HepG2 (cell line): ENCODE results near the gene ANKRD17. TPM values are rescaled to one million over a fixed set of nuclear protein-coding genes. Genes with fewer than 3 reads are reported as not detected.

Experiments used
- BORCS8-MEF2B ChIP-seq: sonication (generic); formaldehyde crosslinking; IDR thresholded peaks from 2 replicates; pipeline ENCODE4 v1.8.0; 2022; ENCODE audit warnings: mild to moderate bottlenecking, missing genetic modification reagents
- CREB1 ChIP-seq, 2 experiments: fragments of 450-650 bp in 1 of 2; IDR thresholded peaks; 2 replicates each; pipeline ENCODE4 v1.6.1; 2016 to 2017; ENCODE audit warnings: control low read depth in 1 of 2, mild to moderate bottlenecking in 1 of 2, missing compliant biosample characterization in 1 of 2, missing genetic modification characterization in 1 of 2
- FOXM1 ChIP-seq: sonication (generic); formaldehyde crosslinking; IDR thresholded peaks from 2 replicates; pipeline ENCODE4 v1.5.0; 2020; ENCODE audit warnings: missing genetic modification reagents
- HNRNPUL1 ChIP-seq: fragments of 200-400 bp; formaldehyde crosslinking; IDR thresholded peaks from 2 replicates; pipeline ENCODE4 v1.6.1; 2017; ENCODE audit warnings: low read depth, mild to moderate bottlenecking, low read length, moderate library complexity
- NFE2 ChIP-seq: sonication (generic); formaldehyde crosslinking; IDR thresholded peaks from 2 replicates; pipeline ENCODE4 v1.4.0; 2020; ENCODE audit warnings: missing genetic modification reagents
- NR1H2 ChIP-seq: sonication (generic); formaldehyde crosslinking; IDR thresholded peaks from 2 replicates; pipeline ENCODE4 v1.8.1; 2022; ENCODE audit warnings: low read depth, missing genetic modification reagents, borderline replicate concordance
- NR2F6 ChIP-seq, 2 experiments: IDR thresholded peaks; 2 replicates each; pipeline ENCODE4 v1.6.1; 2016; ENCODE audit warnings: antibody characterized with exemption in 1 of 2, mild to moderate bottlenecking in 1 of 2
- PHF8 ChIP-seq: sonication (generic); formaldehyde crosslinking; IDR thresholded peaks from 2 replicates; pipeline ENCODE4 v1.5.0; 2020; ENCODE audit warnings: missing genetic modification reagents
- SP5 ChIP-seq: IDR thresholded peaks from 2 replicates; pipeline ENCODE4 v1.6.1; 2016; ENCODE audit warnings: low read depth, borderline replicate concordance
- TCF7L2 ChIP-seq: IDR thresholded peaks from 2 replicates; pipeline ENCODE4 v1.6.1; 2011; ENCODE audit warnings: mild to moderate bottlenecking, low read depth, low read length, moderate library complexity
- YEATS2 ChIP-seq: sonication (generic); formaldehyde crosslinking; IDR thresholded peaks from 2 replicates; pipeline ENCODE4 v1.4.0; 2020; ENCODE audit warnings: missing genetic modification reagents, borderline replicate concordance
- ZFP36L2 ChIP-seq: sonication (generic); formaldehyde crosslinking; IDR thresholded peaks from 2 replicates; pipeline ENCODE4 v1.4.0; 2020; ENCODE audit warnings: missing genetic modification reagents
- ZFYVE20 ChIP-seq: sonication (generic); formaldehyde crosslinking; IDR thresholded peaks from 2 replicates; pipeline ENCODE4 v1.8.0; 2023; ENCODE audit warnings: low read depth, mild to moderate bottlenecking, moderate library complexity, missing genetic modification reagents, borderline replicate concordance
- ZKSCAN8 ChIP-seq: IDR thresholded peaks from 2 replicates; pipeline ENCODE4 v1.6.1; 2016; ENCODE audit warnings: borderline replicate concordance, missing genetic modification reagents, missing compliant biosample characterization
- ZNF138 ChIP-seq: sonication (generic); formaldehyde crosslinking; IDR thresholded peaks from 2 replicates; pipeline ENCODE4 v1.5.0; 2020; ENCODE audit warnings: mild to moderate bottlenecking, low read depth, missing genetic modification reagents
- ZNF232 ChIP-seq: sonication (generic); formaldehyde crosslinking; IDR thresholded peaks from 2 replicates; pipeline ENCODE4 v1.4.0; 2020; ENCODE audit warnings: missing genetic modification reagents, borderline replicate concordance
- ZNF24 ChIP-seq: fragments of 450-650 bp; IDR thresholded peaks from 2 replicates; pipeline ENCODE4 v1.6.1; 2017; ENCODE audit warnings: antibody characterized with exemption, mild to moderate bottlenecking
- ZNF451 ChIP-seq: sonication (generic); formaldehyde crosslinking; IDR thresholded peaks from 2 replicates; pipeline ENCODE4 v1.5.0; 2020; ENCODE audit warnings: mild to moderate bottlenecking, missing genetic modification reagents
- ZNF558 ChIP-seq: sonication (generic); formaldehyde crosslinking; IDR thresholded peaks from 2 replicates; pipeline ENCODE4 v1.9.0; 2022; ENCODE audit warnings: mild to moderate bottlenecking, missing genetic modification reagents, borderline replicate concordance
- ZNF562 ChIP-seq: sonication (generic); formaldehyde crosslinking; IDR thresholded peaks from 2 replicates; pipeline ENCODE4 v1.8.0; 2022; ENCODE audit warnings: missing genetic modification reagents, borderline replicate concordance
- ZNF7 ChIP-seq: IDR thresholded peaks from 2 replicates; pipeline ENCODE4 v1.6.1; 2016; ENCODE audit warnings: missing biosample characterization, missing genetic modification reagents
- ZNF782 ChIP-seq: sonication (generic); formaldehyde crosslinking; IDR thresholded peaks from 2 replicates; pipeline ENCODE4 v1.4.0; 2020; ENCODE audit warnings: missing genetic modification reagents, mild to moderate bottlenecking, borderline replicate concordance
- ZNF839 ChIP-seq: sonication (generic); formaldehyde crosslinking; IDR thresholded peaks from 2 replicates; pipeline ENCODE4 v1.4.0; 2020; ENCODE audit warnings: missing genetic modification reagents, mild to moderate bottlenecking, borderline replicate concordance
- polyA plus RNA-seq, 8 experiments: library from polyadenylated mRNA; depleted of rRNA in 3 of 8; stranded (reverse) in 7 of 8; unstranded in 1 of 8; fragments of >200 nt; fragmentation: Illumina TruSeq in 4 of 8; extraction: Trizol in 4 of 8; gene quantifications; 2 replicates each; pipeline versions ENCODE4 v1.2.1 to v1.2.3, GENCODE V29; 2011 to 2016; ENCODE audit warnings: low read depth in 4 of 8, missing spikeins in 1 of 8, mixed read lengths in 1 of 8; ENCODE audit not compliant: insufficient read depth in 1 of 8
- total RNA-seq, 5 experiments: library from RNA; depleted of rRNA; stranded (reverse); fragments of >200 nt; fragmentation: Illumina TruSeq; extraction: Trizol; gene quantifications; 2 replicates each; pipeline ENCODE4 v1.2.3, GENCODE V29; 2016; ENCODE audit warnings: low read depth in 1 of 5
- TF ChIP-seq, protein P1 (sequence below): sonication (generic); formaldehyde crosslinking; IDR thresholded peaks from 2 replicates; pipeline ENCODE4 v1.4.0; 2020; ENCODE audit warnings: missing genetic modification reagents
- TF ChIP-seq, protein P2 (sequence below): sonication (generic); formaldehyde crosslinking; IDR thresholded peaks from 2 replicates; pipeline ENCODE4 v1.4.0; 2020; ENCODE audit warnings: missing genetic modification reagents
- TF ChIP-seq, protein P3 (sequence below): sonication (generic); formaldehyde crosslinking; IDR thresholded peaks from 2 replicates; pipeline ENCODE4 v1.4.0; 2020; ENCODE audit warnings: missing genetic modification reagents

The ANKRD17 gene
- total and polyA plus RNA-seq, 2 of the 13 experiments (the other 11 are each of a cell fraction or from before 2014, with no cell fraction given) = 55.7 to 61.1 TPM

DNA sequence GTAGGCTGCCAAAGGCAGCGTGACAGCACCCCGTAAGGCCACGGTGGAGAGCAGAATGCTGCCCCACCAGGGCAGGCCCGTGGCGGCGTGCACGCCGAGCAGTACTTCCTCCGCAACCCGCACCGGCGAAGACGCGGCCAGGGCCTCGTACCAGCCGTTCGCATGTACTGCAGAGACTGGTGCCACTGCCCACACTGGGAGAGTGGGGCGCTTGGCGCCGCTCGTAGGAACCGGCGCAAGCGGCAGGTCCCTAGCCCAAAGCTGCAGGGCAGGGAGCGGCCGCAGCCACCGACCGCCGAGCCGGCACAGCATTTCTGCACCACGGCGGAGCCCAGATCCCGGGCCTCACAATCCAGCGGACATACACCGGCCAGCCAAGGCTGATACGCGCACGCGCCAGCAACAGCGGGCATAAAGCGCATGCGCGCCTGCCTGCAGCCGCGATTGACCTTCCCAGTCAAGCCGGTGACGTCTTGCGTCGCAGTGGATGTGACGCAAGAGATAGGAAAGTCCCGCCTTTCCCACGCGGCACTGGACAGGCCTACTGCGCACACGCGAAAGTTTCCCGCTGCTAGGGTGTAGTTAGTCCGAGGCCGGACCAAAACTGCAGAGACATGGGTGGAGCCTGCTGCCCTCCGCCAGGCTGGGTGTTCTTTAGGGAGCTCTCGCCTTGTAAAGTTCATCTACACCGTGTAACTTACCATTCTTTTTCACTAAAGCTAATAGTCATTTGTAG, 189.1 kb downstream of the ANKRD17 start, which contains the start of gene COX18 (continued):
- TF ChIP-seq NFE2 (no peak), ZNF7 (CRISPR knock-in tag) (no peak), ZFP36L2 (CRISPR knock-in tag) (no peak), ZNF24 (no peak), CREB1 (IDR thresholded peaks at IDR 0.05) (peak; percentile 97), CREB1 (CRISPR knock-in tag; IDR thresholded peaks at IDR 0.05) (peak; percentile 99), ZNF232 (0 out of 2 replicates have a peak, but pooled peaks have one; percentile 86), ZNF839 (CRISPR knock-in tag) (peak; percentile 93), ZNF451 (CRISPR knock-in tag) (peak; percentile 61; the same call in 1 of the 2 replicates), ZNF782 (peak; percentile 81), TCF7L2 (no peak), ZFYVE20 (no peak), ZKSCAN8 (CRISPR knock-in tag) (0 out of 2 replicates have a peak, but pooled peaks have one; percentile 18), NR2F6 (IDR thresholded peaks at IDR 0.05) (0 out of 2 replicates have a peak, but pooled peaks have one; percentile 20), NR2F6 (CRISPR knock-in tag; IDR thresholded peaks at IDR 0.05) (peak; percentile 68), ZNF558 (CRISPR knock-in tag) (no peak; the same call in 1 of the 2 replicates), ZNF138 (CRISPR knock-in tag) (0 out of 2 replicates have a peak, but pooled peaks have one; percentile 75), SP5 (CRISPR knock-in tag) (peak; percentile 63), BORCS8-MEF2B (peak; percentile 83), PHF8 (CRISPR knock-in tag) (peak; percentile 98), NR1H2 (CRISPR knock-in tag) (no peak), FOXM1 (CRISPR knock-in tag) (no peak), HNRNPUL1 (no peak), ZNF562 (CRISPR knock-in tag) (0 out of 2 replicates have a peak, but pooled peaks have one; percentile 16), YEATS2 (CRISPR knock-in tag) (peak; percentile 89)
- TF ChIP-seq, protein P1, sequence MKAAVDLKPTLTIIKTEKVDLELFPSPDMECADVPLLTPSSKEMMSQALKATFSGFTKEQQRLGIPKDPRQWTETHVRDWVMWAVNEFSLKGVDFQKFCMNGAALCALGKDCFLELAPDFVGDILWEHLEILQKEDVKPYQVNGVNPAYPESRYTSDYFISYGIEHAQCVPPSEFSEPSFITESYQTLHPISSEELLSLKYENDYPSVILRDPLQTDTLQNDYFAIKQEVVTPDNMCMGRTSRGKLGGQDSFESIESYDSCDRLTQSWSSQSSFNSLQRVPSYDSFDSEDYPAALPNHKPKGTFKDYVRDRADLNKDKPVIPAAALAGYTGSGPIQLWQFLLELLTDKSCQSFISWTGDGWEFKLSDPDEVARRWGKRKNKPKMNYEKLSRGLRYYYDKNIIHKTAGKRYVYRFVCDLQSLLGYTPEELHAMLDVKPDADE (CRISPR knock-in tag) = no peak
- TF ChIP-seq, protein P2, sequence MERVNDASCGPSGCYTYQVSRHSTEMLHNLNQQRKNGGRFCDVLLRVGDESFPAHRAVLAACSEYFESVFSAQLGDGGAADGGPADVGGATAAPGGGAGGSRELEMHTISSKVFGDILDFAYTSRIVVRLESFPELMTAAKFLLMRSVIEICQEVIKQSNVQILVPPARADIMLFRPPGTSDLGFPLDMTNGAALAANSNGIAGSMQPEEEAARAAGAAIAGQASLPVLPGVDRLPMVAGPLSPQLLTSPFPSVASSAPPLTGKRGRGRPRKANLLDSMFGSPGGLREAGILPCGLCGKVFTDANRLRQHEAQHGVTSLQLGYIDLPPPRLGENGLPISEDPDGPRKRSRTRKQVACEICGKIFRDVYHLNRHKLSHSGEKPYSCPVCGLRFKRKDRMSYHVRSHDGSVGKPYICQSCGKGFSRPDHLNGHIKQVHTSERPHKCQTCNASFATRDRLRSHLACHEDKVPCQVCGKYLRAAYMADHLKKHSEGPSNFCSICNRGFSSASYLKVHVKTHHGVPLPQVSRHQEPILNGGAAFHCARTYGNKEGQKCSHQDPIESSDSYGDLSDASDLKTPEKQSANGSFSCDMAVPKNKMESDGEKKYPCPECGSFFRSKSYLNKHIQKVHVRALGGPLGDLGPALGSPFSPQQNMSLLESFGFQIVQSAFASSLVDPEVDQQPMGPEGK (CRISPR knock-in tag) = no peak
- TF ChIP-seq, protein P3, sequence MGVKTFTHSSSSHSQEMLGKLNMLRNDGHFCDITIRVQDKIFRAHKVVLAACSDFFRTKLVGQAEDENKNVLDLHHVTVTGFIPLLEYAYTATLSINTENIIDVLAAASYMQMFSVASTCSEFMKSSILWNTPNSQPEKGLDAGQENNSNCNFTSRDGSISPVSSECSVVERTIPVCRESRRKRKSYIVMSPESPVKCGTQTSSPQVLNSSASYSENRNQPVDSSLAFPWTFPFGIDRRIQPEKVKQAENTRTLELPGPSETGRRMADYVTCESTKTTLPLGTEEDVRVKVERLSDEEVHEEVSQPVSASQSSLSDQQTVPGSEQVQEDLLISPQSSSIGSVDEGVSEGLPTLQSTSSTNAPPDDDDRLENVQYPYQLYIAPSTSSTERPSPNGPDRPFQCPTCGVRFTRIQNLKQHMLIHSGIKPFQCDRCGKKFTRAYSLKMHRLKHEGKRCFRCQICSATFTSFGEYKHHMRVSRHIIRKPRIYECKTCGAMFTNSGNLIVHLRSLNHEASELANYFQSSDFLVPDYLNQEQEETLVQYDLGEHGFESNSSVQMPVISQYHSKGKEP (CRISPR knock-in tag) = 0 out of 2 replicates have a peak, but pooled peaks have one; percentile 13
